Fibroblast of skin of abdomen (primary cell): ENCODE results near the gene TRMT13. TPM values are rescaled to one million over a fixed set of nuclear protein-coding genes. Genes with fewer than 3 reads are reported as not detected.

Experiments
- DNase-seq: peaks from one replicate; pipeline ENCODE4 v3.0.0-alpha.2; 2013
- polyA plus RNA-seq, 2 experiments: library from polyadenylated mRNA; unstranded; fragments of 120-200 nt; gene quantifications; one replicate each; pipeline ENCODE4 v1.2.1, GENCODE V29; 2013; ENCODE audit not compliant: insufficient read length in 2 of 2

Gene TRMT13, protein sequence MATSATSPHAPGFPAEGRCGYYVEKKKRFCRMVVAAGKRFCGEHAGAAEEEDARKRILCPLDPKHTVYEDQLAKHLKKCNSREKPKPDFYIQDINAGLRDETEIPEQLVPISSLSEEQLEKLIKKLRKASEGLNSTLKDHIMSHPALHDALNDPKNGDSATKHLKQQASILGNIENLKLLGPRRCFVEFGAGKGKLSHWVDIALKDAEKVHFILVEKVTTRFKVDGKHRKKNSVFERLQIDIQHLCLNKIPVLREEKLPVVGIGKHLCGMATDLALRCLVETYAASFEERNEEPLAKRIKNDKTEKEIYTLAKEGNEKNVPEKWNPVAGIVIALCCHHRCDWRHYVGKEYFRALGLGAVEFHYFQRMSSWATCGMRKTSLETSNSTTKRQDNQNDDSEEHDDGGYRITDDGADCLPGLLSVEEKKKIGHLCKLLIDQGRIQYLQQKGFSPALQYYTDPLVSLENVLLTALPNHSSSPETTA
- 9.6 TPM for polyA plus RNA-seq (2013, experiment 1 of 2; ENCODE audit: insufficient read length)
- polyA plus RNA-seq (2013, experiment 2 of 2; ENCODE audit: insufficient read length) = 10.7 TPM

GRCh38 chr1:100132566-100133477 is at the start of gene TRMT13, which contains the start of gene SASS6:
Gene TRMT13 (plus strand): TSS chr1:100133163. CDS start chr1:100133169, 6 bp downstream.
Gene SASS6 (minus strand): TSS chr1:100132930. CDS start chr1:100132814, 116 bp downstream.
- peak; percentile 99 for DNase-seq

DNA sequence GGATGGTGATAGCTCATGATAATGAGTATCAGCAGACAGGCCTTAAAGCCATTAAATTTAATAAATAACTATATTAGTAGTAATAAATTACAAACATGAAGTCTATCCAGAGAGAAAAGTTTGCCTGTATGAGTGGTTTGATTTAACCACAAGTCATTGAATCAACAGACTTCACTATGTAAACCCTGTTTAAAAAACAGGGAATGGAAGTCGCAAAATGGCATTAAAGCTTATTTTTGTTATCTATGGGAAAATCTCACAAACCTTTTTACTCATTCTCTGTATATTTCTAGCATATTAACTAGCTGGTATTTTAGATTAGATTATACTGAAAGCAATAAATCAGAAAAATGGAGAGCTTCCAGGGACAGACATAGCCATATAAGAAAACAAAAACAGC is 45.6 kb upstream of the TRMT13 start:
- DNase-seq = peak; percentile 2

DNA sequence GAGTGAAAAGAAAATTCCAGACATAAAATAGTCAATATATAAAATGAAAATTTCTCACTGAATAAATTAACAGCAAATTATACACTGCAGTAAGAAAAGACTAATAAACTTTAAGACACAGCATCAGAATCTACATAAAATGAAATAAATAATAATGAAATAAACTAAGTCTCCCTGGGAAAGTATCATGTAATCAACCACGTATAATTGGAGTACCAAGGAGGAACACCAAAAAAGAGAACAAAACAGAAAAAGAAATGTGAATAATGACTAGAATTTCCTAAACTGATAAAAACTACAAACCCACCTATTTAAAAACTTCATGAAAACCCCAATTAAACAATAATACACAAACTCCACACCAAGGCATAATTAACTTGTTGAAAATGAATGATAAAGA is 43.9 kb upstream of the TRMT13 start:
- no peak for DNase-seq

- DNase-seq = no peak
Measured at GRCh38 chr1:100090471-100090870, 42.5 kb upstream of the TRMT13 start.

GRCh38 chr1:100100202-100100601 is 32.8 kb upstream of the TRMT13 start:
- DNase-seq = peak; percentile 56

- DNase-seq = no peak
Measured at GRCh38 chr1:100101564-100101963, 31.4 kb upstream of the TRMT13 start.

DNA sequence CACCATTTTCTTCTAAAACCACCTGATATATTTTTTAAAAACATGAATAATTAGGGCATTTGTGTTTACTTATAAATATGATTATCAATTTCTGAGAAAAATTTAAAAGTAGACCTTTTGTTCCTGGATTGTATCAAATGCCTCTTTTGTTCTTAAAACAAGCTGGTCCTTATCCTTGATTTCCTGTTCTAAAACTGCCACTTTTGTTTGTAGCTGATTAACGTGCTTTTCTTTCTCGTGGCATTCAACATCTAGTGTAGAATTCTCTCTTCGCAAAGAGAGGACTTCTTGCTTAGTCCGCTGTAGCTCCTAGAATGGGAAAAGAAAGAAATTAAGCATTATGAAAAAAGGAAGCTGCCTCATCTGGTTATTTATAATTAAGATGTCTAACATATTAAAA is 25.3 kb upstream of the TRMT13 start:
- no peak for DNase-seq

- DNase-seq = no peak
Measured at GRCh38 chr1:100109554-100110066, 23.4 kb upstream of the TRMT13 start.

DNA sequence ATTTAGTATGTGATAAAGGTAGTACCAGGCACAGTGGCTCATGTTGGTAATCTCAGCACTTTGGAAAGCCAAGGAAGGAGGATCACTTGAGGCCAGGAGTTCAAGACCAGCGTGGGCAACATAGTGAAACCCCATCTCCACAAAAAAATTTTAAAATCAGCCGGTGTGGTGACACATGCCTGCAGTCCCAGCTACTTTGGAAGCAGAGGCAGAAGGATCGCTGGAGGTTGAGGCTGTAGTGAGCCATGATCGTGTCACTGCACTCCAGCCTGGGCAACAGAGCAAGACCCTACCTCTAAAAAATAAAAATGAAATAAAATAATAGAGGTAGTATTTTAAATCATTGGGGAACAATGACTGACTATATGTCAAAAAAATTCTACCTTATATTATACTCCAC is 17.4 kb upstream of the TRMT13 start:
- no peak for DNase-seq

DNA sequence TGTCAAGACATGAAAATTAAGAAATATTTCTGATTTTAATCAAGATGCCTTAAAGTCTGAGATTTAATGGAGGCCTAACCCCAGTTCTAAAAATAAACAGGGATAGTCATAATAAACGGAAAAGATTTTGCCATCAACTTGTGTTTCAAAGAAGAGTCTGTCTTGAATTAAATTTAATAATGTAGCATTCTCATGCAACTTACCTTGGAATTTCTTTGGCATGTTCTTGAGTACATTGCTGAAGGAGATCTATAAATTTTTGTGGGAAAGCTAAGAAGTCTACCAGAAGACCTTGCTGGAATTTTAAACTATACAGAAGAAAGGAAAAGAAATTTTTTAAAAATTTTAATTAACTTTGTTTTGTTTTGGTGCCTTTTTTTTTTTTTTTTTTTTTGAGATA is 10.8 kb upstream of the TRMT13 start:
- DNase-seq = peak; percentile 27

DNA sequence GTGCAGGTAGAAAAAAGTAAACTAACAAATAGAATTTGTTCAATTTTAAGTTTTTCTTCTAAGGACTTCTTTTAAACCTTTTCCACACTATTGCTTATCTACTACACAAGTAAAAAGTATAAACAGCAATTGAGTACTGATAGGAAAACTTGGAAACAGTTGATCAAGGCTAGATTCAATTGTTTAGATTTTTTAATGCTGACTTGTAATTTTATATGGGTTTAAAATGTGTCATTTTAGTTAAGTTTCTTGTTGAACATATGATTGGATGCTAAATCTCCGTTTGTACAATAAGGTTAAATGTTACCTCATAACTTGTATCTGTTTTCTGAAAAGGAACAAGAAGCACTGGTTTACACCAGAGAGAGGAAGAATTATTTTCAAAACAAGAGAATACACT is 5.7 kb upstream of the TRMT13 start:
- DNase-seq = no peak

DNA sequence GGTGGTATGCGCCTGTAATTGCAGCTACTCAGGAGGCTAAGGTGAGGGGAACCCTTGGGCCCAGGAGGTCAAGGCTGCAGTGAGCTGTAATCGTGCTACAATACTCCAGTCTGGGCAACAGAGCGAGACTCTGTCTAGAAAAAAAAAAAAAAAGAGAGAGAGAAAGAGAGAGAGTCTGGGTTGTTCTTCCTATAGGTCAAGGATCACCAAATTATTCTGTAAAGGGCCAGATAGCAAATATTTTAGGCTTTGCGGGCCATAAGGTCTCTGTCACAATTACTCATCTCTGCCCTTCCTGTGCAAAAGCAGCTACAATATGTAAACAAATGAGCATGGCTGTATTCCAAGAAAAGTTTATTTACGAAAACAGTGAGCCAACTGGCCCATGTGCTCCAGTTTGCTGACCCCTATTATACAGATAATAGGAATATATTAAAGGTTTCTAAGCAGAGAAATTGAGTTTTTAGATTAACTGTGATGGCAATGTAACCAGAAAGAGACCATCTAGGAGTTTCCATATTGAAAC is 2.3 kb upstream of the TRMT13 start:
- no peak for DNase-seq

GRCh38 chr1:100131623-100132022 is 1.3 kb upstream of the TRMT13 start:
- no peak for DNase-seq

DNA sequence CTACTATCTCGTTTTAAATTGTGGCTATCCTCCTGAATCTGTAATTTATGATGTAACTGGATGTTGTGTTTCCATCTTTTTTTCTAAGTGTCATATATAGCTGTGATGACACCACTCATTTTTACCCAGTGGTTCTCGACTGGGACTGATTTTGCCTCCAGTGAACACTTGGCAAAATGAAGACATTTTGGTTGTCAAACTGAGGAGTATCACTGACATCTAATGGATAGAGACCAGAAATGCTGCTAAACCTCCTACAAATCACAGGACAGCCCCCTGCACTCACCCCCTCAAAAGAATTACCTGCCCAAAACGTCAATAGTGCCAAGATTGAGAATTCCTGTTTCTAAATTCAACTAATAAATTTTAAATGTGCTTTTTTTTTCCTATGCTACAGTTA is 1.9 kb downstream of the TRMT13 start:
- no peak for DNase-seq

DNA sequence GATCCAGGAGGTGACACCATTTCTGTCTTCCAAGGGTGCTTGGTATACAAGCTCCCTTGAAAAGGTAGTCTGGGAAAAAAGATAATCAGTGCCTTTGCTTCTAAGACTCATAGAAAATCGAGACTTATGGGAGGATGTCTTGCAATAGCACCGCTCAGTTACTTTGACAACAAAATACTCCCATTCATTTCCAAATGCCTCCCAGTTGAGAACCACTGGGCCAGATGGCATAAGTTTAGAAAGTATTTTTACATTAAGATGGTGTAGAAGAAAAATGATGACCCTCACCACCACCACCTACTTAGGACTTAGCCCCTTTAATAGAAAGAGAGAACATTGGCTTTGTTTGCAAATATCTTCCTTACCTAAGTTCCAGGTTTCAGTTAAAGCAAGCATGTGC is 4.6 kb downstream of the TRMT13 start:
- DNase-seq = no peak

- no peak for DNase-seq
Measured at GRCh38 chr1:100141192-100141591, 8.2 kb downstream of the TRMT13 start.

GRCh38 chr1:100142343-100142742 is 9.4 kb downstream of the TRMT13 start:
- no peak for DNase-seq

GRCh38 chr1:100145116-100145515 is 12.2 kb downstream of the TRMT13 start:
- DNase-seq = no peak

- DNase-seq = no peak
Measured at GRCh38 chr1:100146958-100147357, 14.0 kb downstream of the TRMT13 start.

DNA sequence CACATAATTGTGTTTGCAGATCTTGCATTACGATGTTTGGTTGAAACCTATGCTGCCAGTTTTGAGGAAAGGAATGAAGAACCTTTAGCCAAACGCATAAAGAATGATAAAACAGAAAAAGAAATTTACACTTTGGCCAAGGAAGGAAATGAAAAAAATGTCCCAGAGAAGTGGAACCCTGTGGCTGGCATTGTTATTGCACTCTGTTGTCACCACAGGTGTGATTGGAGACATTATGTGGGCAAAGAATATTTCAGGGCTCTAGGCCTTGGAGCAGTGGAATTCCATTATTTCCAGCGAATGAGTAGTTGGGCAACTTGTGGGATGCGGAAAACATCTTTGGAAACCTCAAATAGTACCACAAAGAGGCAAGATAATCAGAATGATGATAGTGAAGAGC is 14.9 kb downstream of the TRMT13 start:
- no peak for DNase-seq

- no peak for DNase-seq
Measured at GRCh38 chr1:100151679-100152078, 18.7 kb downstream of the TRMT13 start.

GRCh38 chr1:100152271-100152670 is 19.3 kb downstream of the TRMT13 start:
- no peak for DNase-seq

DNA sequence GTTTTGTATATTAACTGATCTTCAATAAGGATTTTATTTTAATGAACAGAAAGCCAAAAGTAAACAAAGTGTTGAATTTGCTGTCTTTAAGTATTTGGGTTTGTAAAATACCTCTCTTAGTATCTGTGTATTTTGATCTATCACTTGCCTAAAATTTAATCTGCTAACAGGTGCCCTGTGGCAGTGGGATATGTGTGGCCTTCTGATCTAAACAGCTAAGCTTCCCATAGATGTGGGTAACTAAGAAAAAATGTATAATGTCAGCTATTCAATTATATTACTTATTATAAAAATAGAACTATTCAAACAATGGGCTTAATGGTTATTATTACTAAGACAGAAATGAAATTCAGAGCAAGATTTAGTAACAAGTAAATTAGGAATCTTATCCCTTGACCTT is 29.9 kb downstream of the TRMT13 start:
- DNase-seq = no peak
